SJCRH30 (cell line): ENCODE results near the gene PPIL6. TPM values are rescaled to one million over a fixed set of nuclear protein-coding genes. Genes with fewer than 3 reads are reported as not detected.
"Not testable (repeated sequence)": the region's sequence is repeated elsewhere in the genome, so short reads cannot be mapped to it uniquely, and the experiment has no call there.

Experiments
- DNase-seq, 2 experiments: peaks; one replicate each; pipeline ENCODE4 v3.0.0-alpha.2; 2015 to 2020
- H3K27ac ChIP-seq: fragments of 250-450 bp; sonication (Bioruptor Pico); 2 replicates; pipeline ENCODE4 v1.5.1; 2020; ENCODE audit warnings: mild to moderate bottlenecking, moderate library complexity
- H3K27me3 ChIP-seq: fragments of 250-450 bp; sonication (Bioruptor Pico); 2 replicates; pipeline ENCODE4 v1.5.1; 2020; ENCODE audit warnings: mild to moderate bottlenecking, moderate library complexity
- H3K36me3 ChIP-seq: fragments of 250-450 bp; sonication (Bioruptor Pico); 2 replicates; pipeline ENCODE4 v1.5.1; 2020; ENCODE audit warnings: mild to moderate bottlenecking, moderate library complexity
- H3K4me1 ChIP-seq: fragments of 250-450 bp; sonication (Bioruptor Pico); 2 replicates; pipeline ENCODE4 v1.5.1; 2020; ENCODE audit warnings: mild to moderate bottlenecking, moderate library complexity
- H3K4me3 ChIP-seq: fragments of 250-450 bp; sonication (Bioruptor Pico); 2 replicates; pipeline ENCODE4 v1.5.1; 2020; ENCODE audit warnings: mild to moderate bottlenecking, moderate library complexity
- H3K9me3 ChIP-seq: fragments of 250-450 bp; sonication (Bioruptor Pico); replicated peaks from 2 replicates; pipeline ENCODE4 v1.5.1; 2020; ENCODE audit warnings: mild to moderate bottlenecking, moderate library complexity
- total RNA-seq: library from RNA; depleted of rRNA; stranded (reverse); fragments of >200 nt; shearing (Covaris generic); gene quantifications from 2 replicates; pipeline ENCODE4 v1.2.3, GENCODE V29; 2014

PPIL6 gene
- total RNA-seq, 1 experiment from 2014 or later: 0.28 TPM

DNA sequence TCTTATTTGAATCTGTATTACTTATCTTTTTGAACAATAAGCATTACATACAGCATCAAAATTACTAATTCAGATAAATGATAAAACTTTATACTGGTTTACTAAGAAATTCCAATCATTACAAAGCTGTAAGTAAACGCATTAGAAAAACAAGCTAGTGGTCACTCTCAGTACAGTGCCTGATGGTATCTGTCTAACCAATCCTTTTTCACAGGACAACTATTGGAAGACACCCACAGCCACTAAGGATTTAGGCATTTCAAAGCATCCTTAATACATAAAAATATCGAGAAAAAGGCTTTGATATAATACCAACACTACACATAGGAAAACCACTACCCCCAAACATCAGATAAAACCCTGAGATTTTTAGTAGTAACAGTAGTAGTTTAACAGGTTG lies 60.7 kb downstream of the PPIL6 start:
- no peak for DNase-seq
- H3K36me3 ChIP-seq: peaks cover 27% of the 10 kb centered on the region
- no peak overlapping the region for H3K4me3 ChIP-seq
- no peaks in the 10 kb centered on the region for H3K9me3 ChIP-seq
- H3K4me1 ChIP-seq: no peaks in the 10 kb centered on the region
- H3K27me3 ChIP-seq: no peaks in the 10 kb centered on the region
- no peak overlapping the region for H3K27ac ChIP-seq

- Histone ChIP-seq H3K4me1 (no peaks in the 10 kb centered on the region), H3K27me3 (no peaks in the 10 kb centered on the region), H3K9me3 (no peaks in the 10 kb centered on the region), H3K27ac (no peak overlapping the region), H3K4me3 (no peak overlapping the region), H3K36me3 (peaks cover 47% of the 10 kb centered on the region)
- no peak for DNase-seq
These were observed 62.7 kb downstream of the PPIL6 start for GRCh38 chr6:109377717-109378116.

DNA sequence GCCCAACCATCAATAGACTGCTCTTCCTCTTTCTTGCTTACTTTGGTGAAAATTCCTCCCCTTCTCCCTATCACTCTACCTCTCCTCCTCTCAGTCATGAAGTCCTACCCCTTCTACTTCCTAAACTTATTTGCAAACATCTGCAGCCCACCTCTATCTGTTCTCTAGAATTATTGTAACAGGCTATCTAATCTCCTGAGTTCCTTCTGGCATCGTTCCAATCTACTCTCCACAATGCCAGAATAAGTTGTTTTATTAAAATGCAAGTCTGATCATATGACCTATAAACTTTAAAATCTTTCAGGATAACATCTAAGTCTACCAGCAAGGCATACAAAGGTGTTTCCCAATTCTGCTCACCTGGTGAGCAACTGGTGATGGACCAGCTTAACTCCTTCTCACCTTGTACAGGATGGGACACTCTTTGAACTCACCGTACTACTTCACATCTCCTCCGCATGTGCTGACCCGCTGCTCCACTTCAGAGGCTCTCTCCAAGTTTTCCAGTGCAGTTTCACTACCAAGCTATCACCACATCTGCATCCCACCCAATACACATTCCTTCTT lies 66.0 kb downstream of the PPIL6 start:
- H3K27me3 ChIP-seq: no peaks in the 10 kb centered on the region
- H3K36me3 ChIP-seq: peaks cover 63% of the 10 kb centered on the region
- H3K9me3 ChIP-seq: no peaks in the 10 kb centered on the region

DNA sequence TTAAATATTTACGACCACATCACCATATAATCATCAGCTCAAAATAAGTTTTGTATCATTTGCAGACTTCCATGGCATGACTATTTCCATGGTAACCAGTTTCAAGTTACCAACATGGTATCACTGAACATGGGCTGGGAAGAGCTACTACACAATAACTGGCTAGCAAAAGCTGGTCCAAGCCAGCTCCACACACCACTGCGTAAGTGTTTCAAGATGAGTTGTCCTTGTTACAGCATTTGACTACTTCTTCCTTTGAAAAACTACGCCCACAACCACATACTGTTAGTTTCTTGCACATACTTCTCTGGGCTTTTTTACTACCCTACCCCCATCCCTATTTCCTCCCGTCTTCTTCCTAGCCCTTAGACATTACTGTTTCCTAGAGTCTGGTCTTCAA lies 66.7 kb downstream of the PPIL6 start:
- Histone ChIP-seq H3K36me3 (peaks cover 66% of the 10 kb centered on the region), H3K4me1 (no peaks in the 10 kb centered on the region; the same call in 1 of the 2 replicates), H3K27me3 (no peaks in the 10 kb centered on the region), H3K4me3 (no peak overlapping the region), H3K9me3 (no peaks in the 10 kb centered on the region), H3K27ac (no peak overlapping the region)
- DNase-seq: no peak

More for the DNA sequence above, 66.0 kb downstream of the PPIL6 start:
- Histone ChIP-seq H3K27ac (no peak overlapping the region), H3K4me3 (no peak overlapping the region), H3K4me1 (no peaks in the 10 kb centered on the region; the same call in 1 of the 2 replicates)
- DNase-seq: no peak

- Histone ChIP-seq H3K4me3 (no peak overlapping the region), H3K4me1 (no peaks in the 10 kb centered on the region; the same call in 1 of the 2 replicates), H3K36me3 (peaks cover 71% of the 10 kb centered on the region), H3K9me3 (no peaks in the 10 kb centered on the region), H3K27ac (no peak overlapping the region), H3K27me3 (no peaks in the 10 kb centered on the region)
- DNase-seq: no peak
These were observed 67.1 kb downstream of the PPIL6 start for GRCh38 chr6:109373331-109373730.

GRCh38 chr6:109372130-109372529 lies 68.3 kb downstream of the PPIL6 start:
- peaks cover 77% of the 10 kb centered on the region for H3K36me3 ChIP-seq
- no peaks in the 10 kb centered on the region for H3K9me3 ChIP-seq
- H3K4me1 ChIP-seq: no peaks in the 10 kb centered on the region; the same call in 1 of the 2 replicates
- H3K27ac ChIP-seq: no peak overlapping the region
- no peak overlapping the region for H3K4me3 ChIP-seq
- DNase-seq: no peak
- no peaks in the 10 kb centered on the region for H3K27me3 ChIP-seq

- Histone ChIP-seq H3K27ac (no peak overlapping the region), H3K4me1 (no peaks in the 10 kb centered on the region; the same call in 1 of the 2 replicates), H3K27me3 (no peaks in the 10 kb centered on the region), H3K9me3 (no peaks in the 10 kb centered on the region), H3K4me3 (no peak overlapping the region), H3K36me3 (peaks cover 77% of the 10 kb centered on the region)
- no peak for DNase-seq
These were observed 69.6 kb downstream of the PPIL6 start for GRCh38 chr6:109370792-109371191.

GRCh38 chr6:109370336-109370735 lies 70.1 kb downstream of the PPIL6 start:
- H3K36me3 ChIP-seq: peaks cover 78% of the 10 kb centered on the region
- H3K4me3 ChIP-seq: no peak overlapping the region
- H3K4me1 ChIP-seq: no peaks in the 10 kb centered on the region; the same call in 1 of the 2 replicates
- no peak for DNase-seq
- no peak overlapping the region for H3K27ac ChIP-seq
- H3K9me3 ChIP-seq: no peaks in the 10 kb centered on the region
- H3K27me3 ChIP-seq: no peaks in the 10 kb centered on the region

GRCh38 chr6:109369728-109370127 lies 70.7 kb downstream of the PPIL6 start:
- no peak overlapping the region for H3K4me3 ChIP-seq
- no peaks in the 10 kb centered on the region; the same call in 1 of the 2 replicates for H3K4me1 ChIP-seq
- no peaks in the 10 kb centered on the region for H3K9me3 ChIP-seq
- peaks cover 77% of the 10 kb centered on the region for H3K36me3 ChIP-seq
- no peak overlapping the region for H3K27ac ChIP-seq
- DNase-seq: no peak
- H3K27me3 ChIP-seq: no peaks in the 10 kb centered on the region

DNA sequence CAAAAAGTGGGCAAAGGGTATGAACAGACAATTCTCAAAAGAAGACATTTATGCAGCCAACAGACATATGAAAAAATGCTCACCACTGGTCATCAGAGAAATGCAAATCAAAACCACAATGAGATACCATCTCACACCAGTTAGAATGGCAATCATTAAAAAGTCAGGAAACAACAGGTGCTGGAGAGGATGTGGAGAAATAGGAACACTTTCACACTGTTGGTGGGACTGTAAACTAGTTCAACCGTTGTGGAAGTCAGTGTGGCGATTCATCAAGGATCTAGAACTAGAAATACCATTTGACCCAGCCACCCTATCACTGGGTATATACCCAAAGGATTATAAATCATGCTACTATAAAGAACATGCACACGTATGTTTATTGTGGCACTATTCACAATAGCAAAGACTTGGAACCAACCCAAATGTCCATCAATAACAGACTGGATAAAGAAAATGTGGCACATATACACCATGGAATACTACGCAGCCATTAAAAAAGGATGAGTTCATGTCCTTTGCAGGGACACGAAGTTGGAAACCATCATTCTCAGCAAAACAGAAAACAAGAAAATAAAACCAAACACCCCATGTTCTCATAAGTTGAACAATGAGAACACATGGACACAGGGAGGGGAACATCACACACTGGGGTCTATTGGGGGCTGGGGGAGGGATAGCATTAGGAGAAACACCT lies 75.9 kb downstream of the PPIL6 start:
- not testable (repeated sequence) for H3K4me3 ChIP-seq, H3K9me3 ChIP-seq, DNase-seq, H3K27me3 ChIP-seq, H3K27ac ChIP-seq, H3K4me1 ChIP-seq
- peaks cover 73% of the 10 kb centered on the region for H3K36me3 ChIP-seq

GRCh38 chr6:109363753-109364152 lies 76.7 kb downstream of the PPIL6 start:
- Histone ChIP-seq H3K27ac (no peak overlapping the region), H3K27me3 (no peaks in the 10 kb centered on the region), H3K9me3 (peaks cover 7% of the 10 kb centered on the region), H3K4me1 (no peaks in the 10 kb centered on the region), H3K4me3 (no peak overlapping the region), H3K36me3 (peaks cover 77% of the 10 kb centered on the region)
- no peak for DNase-seq

GRCh38 chr6:109362102-109362884 lies 78.1 kb downstream of the PPIL6 start:
- Histone ChIP-seq H3K4me3 (no peak overlapping the region), H3K4me1 (no peaks in the 10 kb centered on the region), H3K27me3 (no peaks in the 10 kb centered on the region), H3K36me3 (peaks cover 63% of the 10 kb centered on the region), H3K9me3 (peaks cover 7% of the 10 kb centered on the region), H3K27ac (no peak overlapping the region)
- DNase-seq: no peak

GRCh38 chr6:109360791-109361190 lies 79.6 kb downstream of the PPIL6 start:
- Histone ChIP-seq H3K4me3 (no peak overlapping the region), H3K27ac (no peak overlapping the region)
- DNase-seq: no peak

GRCh38 chr6:109360281-109360680 lies 80.1 kb downstream of the PPIL6 start:
- peaks cover 7% of the 10 kb centered on the region for H3K9me3 ChIP-seq
- peaks cover 53% of the 10 kb centered on the region for H3K36me3 ChIP-seq
- no peak overlapping the region for H3K27ac ChIP-seq
- H3K4me3 ChIP-seq: no peak overlapping the region
- no peak for DNase-seq
- H3K27me3 ChIP-seq: no peaks in the 10 kb centered on the region
- H3K4me1 ChIP-seq: no peaks in the 10 kb centered on the region

More at GRCh38 chr6:109360791-109361190, 79.6 kb downstream of the PPIL6 start:
- peaks cover 7% of the 10 kb centered on the region for H3K9me3 ChIP-seq
- peaks cover 52% of the 10 kb centered on the region for H3K36me3 ChIP-seq
- no peaks in the 10 kb centered on the region for H3K4me1 ChIP-seq
- no peaks in the 10 kb centered on the region for H3K27me3 ChIP-seq

GRCh38 chr6:109359248-109359647 lies 81.2 kb downstream of the PPIL6 start:
- no peak for DNase-seq

More at GRCh38 chr6:109359248-109359647, 81.2 kb downstream of the PPIL6 start:
- H3K9me3 ChIP-seq: peaks cover 7% of the 10 kb centered on the region
- H3K27ac ChIP-seq: no peak overlapping the region
- no peak overlapping the region for H3K4me3 ChIP-seq
- no peaks in the 10 kb centered on the region for H3K4me1 ChIP-seq
- no peaks in the 10 kb centered on the region for H3K27me3 ChIP-seq
- peaks cover 49% of the 10 kb centered on the region for H3K36me3 ChIP-seq
